GM10266 (cell line): ENCODE results near the gene TSEN54.

Experiments
- DNase-seq: peaks from one replicate; pipeline ENCODE4 v3.0.0; 2012; ENCODE audit errors: extremely low spot score
- TF ChIP-seq, protein P1 (sequence below): IDR thresholded peaks from 2 replicates; pipeline ENCODE4 v1.5.1; 2012; ENCODE audit warnings: mild to moderate bottlenecking, low read depth; ENCODE audit not compliant: control insufficient read depth, insufficient read depth; ENCODE audit errors: missing control alignments

The TSEN54 gene

DNA sequence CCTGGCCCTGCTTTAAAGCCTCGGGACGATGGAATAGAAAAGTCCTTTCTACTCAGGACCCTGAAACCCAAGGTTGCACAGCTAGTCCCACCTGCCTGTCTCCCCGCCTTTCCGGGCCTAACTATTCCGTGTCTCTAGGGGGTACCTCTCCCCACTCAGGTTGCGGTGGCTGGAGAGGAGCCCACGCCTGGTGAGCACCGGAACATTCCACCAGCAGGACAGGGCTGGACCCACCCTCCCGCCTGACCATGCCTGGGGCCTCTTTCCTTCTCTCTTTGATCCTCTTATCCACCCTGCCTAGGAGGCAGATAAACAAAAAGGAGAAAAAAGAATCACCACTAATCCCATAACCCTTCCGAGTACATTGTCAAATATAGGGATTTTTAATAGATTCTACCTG lies 20.0 kb downstream of the TSEN54 start:
- TF ChIP-seq, protein P1, sequence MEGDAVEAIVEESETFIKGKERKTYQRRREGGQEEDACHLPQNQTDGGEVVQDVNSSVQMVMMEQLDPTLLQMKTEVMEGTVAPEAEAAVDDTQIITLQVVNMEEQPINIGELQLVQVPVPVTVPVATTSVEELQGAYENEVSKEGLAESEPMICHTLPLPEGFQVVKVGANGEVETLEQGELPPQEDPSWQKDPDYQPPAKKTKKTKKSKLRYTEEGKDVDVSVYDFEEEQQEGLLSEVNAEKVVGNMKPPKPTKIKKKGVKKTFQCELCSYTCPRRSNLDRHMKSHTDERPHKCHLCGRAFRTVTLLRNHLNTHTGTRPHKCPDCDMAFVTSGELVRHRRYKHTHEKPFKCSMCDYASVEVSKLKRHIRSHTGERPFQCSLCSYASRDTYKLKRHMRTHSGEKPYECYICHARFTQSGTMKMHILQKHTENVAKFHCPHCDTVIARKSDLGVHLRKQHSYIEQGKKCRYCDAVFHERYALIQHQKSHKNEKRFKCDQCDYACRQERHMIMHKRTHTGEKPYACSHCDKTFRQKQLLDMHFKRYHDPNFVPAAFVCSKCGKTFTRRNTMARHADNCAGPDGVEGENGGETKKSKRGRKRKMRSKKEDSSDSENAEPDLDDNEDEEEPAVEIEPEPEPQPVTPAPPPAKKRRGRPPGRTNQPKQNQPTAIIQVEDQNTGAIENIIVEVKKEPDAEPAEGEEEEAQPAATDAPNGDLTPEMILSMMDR = no peak
- no peak for DNase-seq

DNA sequence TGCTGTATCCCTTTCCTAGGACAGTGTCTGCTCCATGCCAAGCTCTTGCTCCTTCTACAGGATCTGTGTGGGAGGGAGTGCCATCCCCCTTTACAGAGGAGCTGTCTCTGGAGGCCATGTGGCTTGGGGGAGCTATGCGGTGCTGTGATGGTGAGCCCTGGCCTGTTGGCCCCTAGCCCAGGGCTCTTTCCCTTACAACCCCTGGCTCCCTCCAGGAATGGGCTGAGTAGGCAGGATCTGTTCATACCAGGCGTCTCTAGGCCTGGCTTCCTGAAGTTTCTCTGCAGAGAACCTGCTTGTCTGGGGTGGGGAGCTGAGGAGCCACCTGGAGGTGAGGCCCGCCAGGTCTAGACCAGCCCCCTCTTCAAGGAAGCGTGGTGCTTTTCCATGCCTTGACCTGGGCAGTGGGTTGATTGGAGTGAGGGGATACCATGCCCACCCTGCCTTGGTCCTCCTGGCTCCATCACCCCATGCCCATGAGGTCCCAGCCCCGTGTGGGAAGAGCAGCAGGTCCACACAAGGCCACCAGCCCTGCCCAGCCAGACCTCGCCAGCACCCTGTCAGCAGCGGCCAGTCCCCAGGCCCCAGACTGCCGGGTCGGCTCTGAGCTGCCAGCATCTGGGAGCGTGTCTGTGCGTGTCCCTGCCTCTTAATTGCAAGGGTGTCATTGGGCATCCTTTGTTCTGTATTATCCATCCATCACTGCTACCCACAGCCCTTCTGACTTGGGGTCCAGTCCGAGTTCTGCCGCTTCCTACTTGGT lies 23.8 kb downstream of the TSEN54 start:
- no peak for DNase-seq
- TF ChIP-seq, protein P1 = no peak

DNA sequence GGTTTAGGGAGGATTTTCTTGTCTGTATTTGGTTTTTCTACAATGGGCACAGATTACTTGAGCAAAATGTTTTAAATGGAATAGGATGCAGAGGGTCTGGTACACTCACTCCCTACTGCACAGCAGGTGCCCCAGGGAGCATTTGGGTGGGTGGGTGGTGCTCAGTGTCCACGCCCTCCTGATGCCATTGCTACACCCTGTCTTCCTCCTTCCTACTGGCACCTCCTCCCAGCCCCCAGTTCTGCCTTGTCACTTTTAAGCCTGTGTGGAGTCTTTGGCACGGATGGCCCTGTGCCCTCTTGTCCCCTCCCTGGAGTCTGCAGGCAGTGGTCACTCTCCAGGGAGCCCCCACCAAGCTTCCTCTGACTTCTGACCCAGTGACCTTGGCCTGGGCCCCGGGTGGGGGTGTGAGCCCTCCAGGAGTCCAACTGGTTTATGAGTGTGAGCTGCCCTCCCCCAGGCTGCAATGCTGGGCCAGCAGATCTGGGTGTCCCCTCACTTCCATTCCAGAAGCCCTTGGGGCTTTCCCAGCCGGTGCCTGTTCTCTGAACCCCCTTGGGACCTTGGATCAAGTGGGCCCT lies 24.7 kb downstream of the TSEN54 start:
- TF ChIP-seq, protein P1 = no peak
- DNase-seq = no peak

DNA sequence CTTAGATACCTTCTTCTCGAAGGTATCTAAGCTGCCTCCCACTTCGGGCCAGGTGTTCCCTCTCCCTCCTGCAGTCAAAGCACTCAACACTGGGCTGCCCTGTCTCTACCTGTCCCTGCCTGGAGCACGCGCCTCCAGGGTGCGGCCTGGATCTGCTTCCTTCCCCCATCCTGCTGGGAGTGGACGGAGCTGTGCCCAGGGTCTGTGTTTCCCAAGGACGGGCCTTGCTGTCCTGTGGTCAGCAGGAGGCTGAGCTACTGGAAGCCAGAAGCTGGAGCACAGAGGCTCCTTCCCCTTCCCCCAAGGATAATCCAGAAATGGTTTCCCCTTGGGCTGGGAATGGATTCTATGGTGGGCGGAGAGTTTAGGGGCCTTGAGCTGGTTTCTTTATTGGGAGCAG lies 25.9 kb downstream of the TSEN54 start:
- TF ChIP-seq, protein P1 = no peak
- DNase-seq = no peak

DNA sequence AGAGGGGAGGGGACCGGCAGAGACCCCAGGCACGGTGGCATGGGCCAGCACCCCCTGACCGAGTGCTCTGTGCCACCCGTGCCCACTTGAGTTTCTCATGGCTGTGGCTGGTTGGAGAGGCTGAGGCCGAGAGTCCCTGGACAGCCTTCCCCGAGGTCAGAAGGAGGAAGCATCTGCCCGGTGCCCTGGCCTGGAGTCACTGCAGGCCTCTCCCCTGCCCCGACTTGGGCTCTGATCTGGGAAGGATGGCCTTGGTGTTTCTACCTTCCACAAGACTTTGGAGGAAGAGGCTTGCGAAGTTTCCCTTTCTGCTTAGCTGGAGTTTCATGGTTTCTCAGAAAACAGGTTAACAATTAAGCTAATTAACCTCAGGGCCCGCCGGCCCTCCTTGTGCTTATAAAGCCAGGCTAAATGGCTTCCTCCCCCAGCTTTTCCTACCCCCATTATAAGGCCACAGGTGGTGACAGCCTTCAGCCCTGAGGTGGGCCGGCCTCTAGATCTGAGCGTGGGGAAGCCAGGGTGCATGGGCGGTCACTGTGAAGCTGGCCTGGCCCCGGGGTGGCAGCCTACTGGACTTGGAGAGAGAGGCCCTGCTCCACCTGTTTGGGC lies 26.5 kb downstream of the TSEN54 start:
- no peak for DNase-seq
- TF ChIP-seq, protein P1 = no peak

DNA sequence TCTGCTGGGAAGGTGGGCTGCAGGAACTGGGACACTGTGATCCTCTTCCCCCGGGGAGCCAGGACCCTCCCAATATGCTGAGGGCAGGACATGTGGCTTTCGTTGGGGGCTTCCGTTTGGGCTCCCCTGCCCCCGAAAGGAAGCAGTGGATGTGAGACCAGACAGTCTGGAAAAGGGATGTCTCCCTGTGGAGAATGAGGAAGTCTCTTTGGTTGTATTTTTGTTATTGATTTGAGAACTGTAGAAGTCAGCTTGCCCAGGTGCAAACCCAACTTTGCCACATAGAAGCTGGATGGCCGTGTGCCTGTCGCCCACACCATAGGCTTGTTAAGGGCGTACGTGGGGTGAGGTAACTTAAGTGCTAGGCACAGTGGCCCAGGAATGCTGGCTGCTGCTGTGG lies 27.9 kb downstream of the TSEN54 start:
- TF ChIP-seq, protein P1 = no peak
- no peak for DNase-seq

DNA sequence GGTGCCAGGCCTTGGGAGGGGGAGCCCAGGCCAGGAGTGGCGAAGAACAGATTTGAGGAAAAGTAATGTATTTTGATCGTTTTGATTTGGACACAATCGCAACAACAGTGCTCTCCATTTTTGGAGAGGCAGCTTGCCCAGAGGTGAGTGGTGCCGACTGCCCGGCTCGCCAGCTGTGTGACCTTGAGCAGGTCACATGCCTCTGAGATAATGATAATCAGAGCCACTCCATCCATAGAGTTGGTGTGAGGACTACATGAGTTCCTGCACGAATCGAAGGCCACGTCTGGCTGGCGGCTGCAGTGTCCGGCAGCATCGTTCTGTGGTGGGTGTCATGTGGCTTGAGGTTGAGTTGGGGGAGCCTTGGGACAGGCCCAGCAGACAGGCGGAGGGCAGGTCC lies 29.9 kb downstream of the TSEN54 start:
- TF ChIP-seq, protein P1 = no peak
- no peak for DNase-seq
